Medulla oblongata (tissue), 1 donor: ENCODE data around the gene NPW.

Experiments used
- DNase-seq: peaks from one replicate; pipeline ENCODE4 v3.0.0-alpha.2; 2015; ENCODE audit errors: extremely low spot score

Gene NPW

GRCh38 chr16:2036200-2036966 is 16.8 kb downstream of the NPW start:
- DNase-seq = no peak

- DNase-seq = no peak
Measured at GRCh38 chr16:2037115-2037514, 17.5 kb downstream of the NPW start.

DNA sequence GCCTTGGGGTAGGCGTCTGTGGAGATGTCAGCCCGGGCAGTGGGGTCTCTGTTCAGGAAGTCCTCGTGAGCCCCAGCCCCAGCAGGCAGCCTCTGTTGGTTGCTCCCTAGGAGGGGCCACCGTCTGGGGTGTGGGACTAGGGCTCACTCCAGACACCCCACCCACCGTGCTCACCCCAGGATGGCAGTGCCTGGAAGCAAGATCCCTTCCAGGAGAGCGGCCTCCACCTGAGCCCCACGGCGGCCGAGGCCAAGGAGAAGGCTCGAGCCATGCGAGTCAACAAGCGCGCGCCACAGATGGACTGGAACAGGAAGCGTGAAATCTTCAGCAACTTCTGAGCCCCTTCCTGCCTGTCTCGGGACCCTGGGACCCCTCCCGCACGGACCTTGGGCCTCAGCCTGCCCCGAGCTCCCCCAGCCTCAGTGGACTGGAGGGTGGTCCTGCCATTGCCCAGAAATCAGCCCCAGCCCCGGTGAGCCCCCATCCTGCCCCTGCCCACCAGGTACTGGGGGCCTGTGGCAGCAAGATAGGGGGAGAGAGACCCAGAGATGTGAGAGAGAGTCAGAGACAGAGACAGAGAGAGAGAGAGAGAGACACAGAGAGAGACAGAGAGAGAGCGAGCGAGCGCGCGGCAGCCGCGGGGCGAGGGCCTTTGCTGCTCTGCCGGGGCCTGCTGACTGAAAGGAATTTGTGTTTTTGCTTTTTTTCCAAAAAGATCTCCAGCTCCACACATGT is 18.2 kb downstream of the NPW start:
- no peak for DNase-seq

GRCh38 chr16:2038382-2039231 is 19.0 kb downstream of the NPW start:
- no peak for DNase-seq

DNA sequence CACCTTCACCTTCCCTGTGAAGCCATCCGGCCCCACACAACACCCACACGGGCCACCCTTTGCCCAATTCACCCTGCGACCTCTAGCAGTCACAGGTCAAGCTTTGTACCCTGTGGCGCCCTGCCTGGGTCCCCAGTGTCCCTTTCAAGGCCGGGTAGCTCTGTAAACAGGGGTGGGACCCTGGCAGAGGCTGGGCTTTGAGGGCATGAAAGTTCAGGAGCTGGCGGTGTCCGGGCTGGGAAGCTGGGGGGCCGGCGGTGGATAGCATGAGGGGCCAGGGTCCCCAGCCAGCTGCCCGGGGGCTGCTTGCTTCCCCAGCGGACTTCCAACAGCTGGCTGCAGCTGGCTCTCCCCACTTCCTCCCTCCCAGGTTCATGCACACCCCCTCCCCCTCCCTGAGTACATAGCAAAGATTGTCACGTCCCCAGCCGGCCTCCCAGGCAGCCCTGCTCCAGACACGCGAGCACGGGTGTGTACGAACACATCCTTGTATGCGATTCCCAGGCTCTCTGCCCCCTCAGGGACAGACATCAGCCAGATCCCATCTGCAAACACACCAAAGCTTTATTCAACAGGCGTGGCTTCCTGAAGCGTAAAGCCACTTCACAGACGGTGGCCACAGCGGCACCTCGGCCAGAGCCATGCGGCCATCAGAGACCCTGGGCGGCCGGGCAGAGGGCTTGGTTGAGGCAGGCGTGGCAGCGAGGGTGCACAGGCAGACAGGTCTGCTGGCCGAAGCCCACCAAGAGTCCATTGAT is 19.9 kb downstream of the NPW start:
- no peak for DNase-seq

GRCh38 chr16:2040041-2040786 is 20.6 kb downstream of the NPW start:
- no peak for DNase-seq

DNA sequence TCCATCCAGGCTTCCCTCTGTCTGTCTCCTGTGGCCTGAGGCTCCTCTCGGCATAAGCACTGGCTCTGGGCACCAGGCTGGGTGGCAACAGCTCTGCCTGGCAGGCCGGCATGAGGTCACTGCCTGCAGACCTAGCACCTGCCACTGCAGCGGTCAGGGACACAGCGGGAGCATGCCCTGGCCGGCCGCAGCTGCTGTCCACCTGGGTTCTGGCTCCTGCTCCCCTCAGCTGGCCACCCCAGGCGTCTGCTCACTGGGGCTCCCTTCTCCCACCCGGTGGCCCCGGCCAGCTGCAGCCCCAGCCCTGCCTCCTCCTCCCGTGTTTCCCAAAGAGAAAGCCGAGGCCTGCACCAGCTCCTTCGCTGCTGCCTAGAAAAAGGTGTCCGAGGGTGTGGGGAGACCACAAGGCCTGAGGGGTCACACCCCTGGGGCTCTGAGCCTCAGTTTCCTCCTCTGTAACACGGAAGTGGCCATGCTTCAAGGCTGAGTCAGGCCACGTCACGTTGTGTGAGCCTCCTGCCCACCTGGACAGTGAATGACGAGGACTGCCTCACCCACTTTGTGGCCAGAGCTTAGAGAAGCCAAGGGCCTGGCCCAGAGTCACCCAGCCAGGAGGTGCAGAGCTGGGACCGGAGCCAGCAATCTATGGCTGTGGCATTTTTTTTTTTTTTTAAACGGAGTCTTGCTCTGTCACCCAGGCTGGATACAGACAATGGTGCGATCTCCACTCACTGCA is 21.4 kb downstream of the NPW start:
- DNase-seq = no peak

DNA sequence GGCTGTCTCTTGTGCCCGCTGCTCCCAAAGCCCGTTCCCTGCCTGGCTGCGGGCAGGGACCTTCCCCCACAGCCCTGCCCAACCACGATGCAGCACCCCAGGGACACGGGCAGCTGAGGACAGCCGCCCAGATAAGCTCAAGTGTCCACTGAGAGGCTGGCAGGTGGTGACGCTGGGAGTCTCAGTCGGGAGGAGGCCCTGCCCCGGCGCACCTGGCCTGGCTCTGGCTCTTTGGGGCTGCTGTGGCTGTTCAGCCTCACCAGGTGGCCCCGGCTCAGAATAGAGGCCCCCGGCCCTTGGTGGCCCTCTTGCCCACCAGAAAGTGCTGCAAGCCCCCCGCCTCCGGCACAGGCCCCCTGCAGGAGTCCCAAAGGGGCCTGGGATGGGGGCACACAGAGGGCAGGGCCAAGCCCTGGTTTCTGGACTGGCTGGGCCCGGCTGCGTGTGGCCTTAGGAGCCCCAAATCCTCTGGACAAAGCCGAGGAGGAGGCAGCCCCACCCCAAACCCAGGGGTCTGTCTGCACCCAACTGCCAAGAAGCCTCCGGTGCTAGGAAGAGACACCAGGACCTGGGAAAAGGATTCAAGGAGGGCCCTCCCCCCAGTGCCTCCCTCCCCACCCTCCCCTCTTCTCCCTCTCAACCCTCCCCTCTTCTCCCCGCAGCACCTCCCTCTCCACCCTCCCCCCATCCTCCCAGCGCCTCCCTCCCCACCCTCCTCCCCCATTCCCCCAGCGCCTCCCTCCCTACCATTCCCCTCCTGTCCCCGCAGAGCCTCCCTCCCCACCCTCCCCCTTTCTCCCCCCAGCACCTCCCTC is 22.8 kb downstream of the NPW start:
- DNase-seq = no peak

DNA sequence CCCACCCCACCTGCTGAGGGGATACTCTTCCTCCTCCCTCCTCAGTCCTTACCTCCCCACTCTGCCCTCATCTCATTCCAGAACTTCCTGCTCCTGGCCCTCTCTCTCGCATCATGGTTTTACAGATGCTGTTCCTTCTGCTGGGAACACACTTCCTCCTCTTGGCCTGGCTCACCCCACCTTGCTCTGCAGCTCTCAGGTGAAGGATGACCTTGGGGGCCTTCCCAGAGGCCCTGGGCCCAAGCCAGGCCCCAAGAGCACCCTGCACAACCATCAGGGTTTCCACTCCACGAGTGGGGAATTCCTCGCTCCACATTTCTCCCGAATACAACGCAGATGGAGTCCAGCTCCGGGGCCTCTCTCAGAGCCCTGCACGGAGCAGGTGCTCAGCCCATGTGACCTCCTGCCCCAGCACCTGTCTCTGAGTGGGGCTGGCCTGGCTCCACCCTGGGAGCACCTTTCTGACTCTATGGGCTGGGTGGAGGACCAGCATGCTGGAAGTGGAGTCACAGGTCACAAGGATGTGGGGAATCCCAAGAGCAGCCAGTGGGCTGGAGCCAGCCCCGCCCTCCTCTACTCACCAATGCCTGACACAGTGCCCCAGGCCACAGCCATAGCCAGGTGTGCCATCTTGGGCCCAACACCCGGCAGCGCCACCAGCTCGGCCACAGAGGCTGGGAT is 23.5 kb downstream of the NPW start:
- no peak for DNase-seq

DNA sequence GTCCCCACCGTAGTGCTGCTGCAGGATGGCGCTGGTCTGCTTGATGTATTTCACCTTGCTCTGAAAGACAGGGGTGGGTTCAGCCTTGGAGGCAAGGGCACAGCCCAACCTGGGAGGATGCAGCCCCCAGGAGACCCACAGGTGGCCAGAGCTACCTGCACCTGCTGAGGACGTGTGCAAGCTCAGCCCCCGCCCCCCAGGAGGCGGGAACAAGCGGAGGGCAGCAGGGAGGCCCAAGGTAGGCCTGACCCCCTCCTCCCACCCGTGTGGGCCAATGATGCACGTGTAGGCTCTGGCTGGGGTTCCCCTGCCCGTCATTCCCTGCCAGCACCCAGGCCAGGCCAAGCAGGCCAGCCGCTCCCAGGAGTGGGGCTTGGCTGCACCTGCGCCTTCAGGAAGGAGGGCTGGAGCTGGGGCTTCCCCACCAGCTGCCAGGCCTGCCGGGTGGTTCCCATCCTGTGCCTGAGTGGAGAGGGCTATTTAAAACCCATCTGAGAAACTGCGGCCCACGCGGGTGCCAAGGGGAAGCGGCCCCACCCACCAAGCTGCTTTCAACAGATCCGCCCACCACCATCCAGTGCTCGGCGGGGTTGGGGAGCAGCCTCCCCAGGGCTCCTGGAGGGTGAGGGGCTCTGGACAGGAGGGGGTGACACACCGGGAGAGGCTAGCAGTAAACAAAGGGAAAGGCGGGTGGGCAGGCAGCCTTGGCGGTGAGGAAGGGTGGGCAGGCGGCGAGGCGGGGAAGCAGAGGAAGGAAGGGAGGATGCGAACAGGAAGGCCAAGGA is 24.3 kb downstream of the NPW start:
- DNase-seq = no peak

- DNase-seq = no peak
Measured at GRCh38 chr16:2044541-2044940, 25.0 kb downstream of the NPW start.

GRCh38 chr16:2045965-2046892 is 26.6 kb downstream of the NPW start:
- DNase-seq = no peak

- DNase-seq = no peak
Measured at GRCh38 chr16:2046893-2047329, 27.3 kb downstream of the NPW start.

DNA sequence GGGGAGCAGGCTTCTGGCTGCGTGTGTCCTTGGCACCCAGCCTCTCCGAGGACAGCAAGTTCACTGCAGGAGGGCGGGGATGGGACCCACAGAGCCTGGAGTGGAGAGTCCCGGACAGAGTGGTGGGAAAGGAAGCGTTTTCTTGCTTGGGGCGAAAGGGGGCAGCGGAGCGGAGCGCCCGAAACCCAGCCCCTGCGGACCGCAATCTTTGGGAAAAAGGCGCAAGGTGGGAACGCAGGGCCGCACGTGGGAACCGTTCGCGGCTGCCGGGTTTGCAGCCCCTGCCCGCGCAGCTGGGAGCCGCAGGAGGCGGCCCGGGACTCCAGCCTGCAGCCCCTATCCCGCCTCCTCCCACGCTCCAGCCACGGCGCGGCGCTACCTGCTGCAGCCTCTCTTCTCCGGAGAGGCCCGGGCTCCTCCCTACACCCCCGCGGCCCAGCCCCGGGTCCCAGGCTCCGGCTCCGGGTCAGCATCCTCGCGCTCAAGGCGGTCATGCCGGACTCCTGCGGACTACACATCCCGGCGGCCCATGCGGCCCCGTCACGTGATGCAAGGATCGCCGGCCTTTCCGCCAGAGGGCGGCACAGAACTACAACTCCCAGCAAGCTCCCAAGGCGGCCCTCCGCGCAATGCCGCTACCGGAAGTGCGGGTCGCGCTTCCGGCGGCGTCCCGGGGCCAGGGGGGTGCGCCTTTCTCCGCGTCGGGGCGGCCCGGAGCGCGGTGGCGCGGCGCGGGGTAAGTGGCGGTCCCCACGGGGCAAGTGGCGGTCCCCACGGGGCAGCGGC is 27.9 kb downstream of the NPW start, which contains the start of the genes NTHL1 and TSC2:
NTHL1 (minus strand) TSS at position 505 of the 786 bp plus-strand sequence; CDS start at position 494, 11 bp downstream.
TSC2 (plus strand) TSS at position 656 of the 786 bp plus-strand sequence. CDS start 631 bp downstream, outside the sequence.
- DNase-seq = peak; percentile 97

DNA sequence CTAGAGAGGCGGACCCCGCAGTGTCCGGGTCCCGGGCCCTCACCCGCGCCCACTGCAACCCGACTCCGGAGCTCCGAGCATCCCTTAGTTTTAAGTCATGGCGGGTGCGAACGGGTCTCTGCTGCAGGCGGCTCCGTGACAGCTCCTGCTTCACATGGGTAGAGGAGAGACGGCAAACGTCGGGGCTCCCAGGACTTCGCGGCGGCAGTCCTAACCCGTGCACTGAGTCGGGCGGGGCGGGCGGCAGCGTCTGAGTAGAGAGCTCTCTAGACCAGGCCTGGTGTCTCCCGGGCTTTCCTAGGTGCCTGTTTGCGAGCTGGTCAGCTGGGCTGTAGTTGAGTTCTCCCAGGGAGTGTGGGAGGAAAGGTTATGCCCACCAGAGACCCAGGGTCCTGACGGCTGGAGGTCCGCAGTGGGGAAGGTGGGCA is 28.5 kb downstream of the NPW start:
- DNase-seq = no peak

DNA sequence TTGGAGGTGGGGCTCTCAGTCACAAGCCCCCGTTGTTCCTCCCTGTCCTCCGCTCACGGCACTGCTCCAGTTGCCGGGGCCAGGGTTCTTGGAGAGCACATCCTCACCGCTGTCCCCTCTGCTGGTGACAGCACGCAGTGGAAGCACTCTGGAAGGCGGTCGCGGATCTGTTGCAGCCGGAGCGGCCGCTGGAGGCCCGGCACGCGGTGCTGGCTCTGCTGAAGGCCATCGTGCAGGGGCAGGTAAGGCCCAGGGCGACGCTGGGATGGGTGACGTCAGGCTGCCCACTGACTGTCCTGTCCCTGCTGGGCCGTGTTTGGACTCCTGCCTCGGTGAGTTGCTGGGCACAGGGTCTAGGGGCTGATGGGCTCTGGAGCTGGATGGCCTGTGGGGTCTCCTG is 33.6 kb downstream of the NPW start:
- DNase-seq = no peak
